ENCODE data around the gene PRKCG. TPM values are rescaled to one million over a fixed set of nuclear protein-coding genes. Genes with fewer than 3 reads are reported as not detected.

Gene PRKCG
- total and polyA plus RNA-seq, 12 donors, result 0.07 TPM; not detected in 11

GRCh38 chr19:53847555-53847954 lies 34.4 kb upstream of the PRKCG start:
- intact Hi-C loops (cut with DNase I), result loop anchor here in 2 of 10 donors (10.0 kb wide), 1 partner anchor 57 kb away; the partner anchor contains the start of gene CACNG7 (in 2 of the 2)

GRCh38 chr19:53849237-53849676 lies 32.7 kb upstream of the PRKCG start:
- 37 to 50% methylated on average over 11 of the region's 11 CpGs for WGBS, 2 donors

More at GRCh38 chr19:53847555-53847954, 34.4 kb upstream of the PRKCG start:
- Histone ChIP-seq H3K27me3 (peaks cover 0 to 6% (median 0%) of the 10 kb centered on the region in 7 donors), H3K9me3 (no peaks in the 10 kb centered on the region), H3K27ac (no peak overlapping the region), H3K4me3 (no peak overlapping the region), H3K4me1 (peaks cover 0 to 55% (median 6%) of the 10 kb centered on the region in 9 donors), H3K36me3 (no peaks in the 10 kb centered on the region)
- TF ChIP-seq CTCF (IDR thresholded peaks at IDR 0.05), result no peak
- ATAC-seq, result no peak
- 20 to 29% methylated on average over 8 of the region's 8 CpGs for WGBS, 2 donors
- no peak for DNase-seq

GRCh38 chr19:53853707-53854106 lies 28.3 kb upstream of the PRKCG start:
- no peak for TF ChIP-seq CTCF (IDR thresholded peaks at IDR 0.05)
- Histone ChIP-seq H3K27me3 (peaks cover 0 to 10% (median 4%) of the 10 kb centered on the region in 7 donors), H3K4me1 (peaks cover 0 to 47% (median under 1%) of the 10 kb centered on the region in 9 donors), H3K9me3 (no peaks in the 10 kb centered on the region), H3K4me3 (no peak overlapping the region), H3K27ac (no peak overlapping the region), H3K36me3 (no peaks in the 10 kb centered on the region)
- 85 to 95% methylated on average over 2 of the region's 2 CpGs for WGBS, 2 donors
- intact Hi-C loops (cut with DNase I), result no loop called here
- no peak for ATAC-seq
- DNase-seq, result no peak

More at GRCh38 chr19:53849237-53849676, 32.7 kb upstream of the PRKCG start:
- Histone ChIP-seq H3K9me3 (no peaks in the 10 kb centered on the region), H3K27ac (peak overlapping the region in 9 of 10 donors; percentile 29 to 81 (median 73)), H3K4me1 (peaks cover 0 to 60% (median 6%) of the 10 kb centered on the region in 9 donors), H3K36me3 (no peaks in the 10 kb centered on the region), H3K4me3 (peak overlapping the region in 1 of 10 donors; percentile 6), H3K27me3 (peaks cover 0 to 6% (median 0%) of the 10 kb centered on the region in 7 donors)
- TF ChIP-seq CTCF (IDR thresholded peaks at IDR 0.05), result no peak
- ATAC-seq, result peak; percentile 72 to 90 (median 80)
- peak in 1 of 2 donors; percentile 53 for DNase-seq
- intact Hi-C loops (cut with DNase I), result loop anchor here in 2 of 10 donors (10.0 kb wide), 1 partner anchor 56 kb away; the partner anchor contains the start of gene CACNG7 (in 2 of the 2)

- H3K27me3 ChIP-seq, result no peaks in the 10 kb centered on the region
- H3K4me1 ChIP-seq, result peaks cover 3 to 33% (median 22%) of the 10 kb centered on the region in 9 donors
- H3K36me3 ChIP-seq, result no peaks in the 10 kb centered on the region
- no peak overlapping the region for H3K4me3 ChIP-seq
- ATAC-seq, result no peak
- DNase-seq, result no peak
- WGBS, 2 donors, result 83 to 84% methylated on average over 6 of the region's 6 CpGs
- no peak overlapping the region for H3K27ac ChIP-seq
- no peak for TF ChIP-seq CTCF (IDR thresholded peaks at IDR 0.05)
- no peaks in the 10 kb centered on the region for H3K9me3 ChIP-seq
- intact Hi-C loops (cut with DNase I), result loop anchor here in 1 of 10 donors (10.0 kb wide), 1 partner anchor 250 kb away; the partner anchor contains the start of genes PRPF31 and TFPT
Measured at GRCh38 chr19:53864308-53864836, 17.6 kb upstream of the PRKCG start.

Data from heart right ventricle (tissue), 16 donors.